Measurements from ENCODE around the gene ORAI3.

Gene ORAI3

GRCh38 chr16:30918614-30919013 is 30.3 kb upstream of the ORAI3 start:
- no peak for DNase-seq (ENCODE audit: extremely low read depth, low read depth)
- no peak overlapping the region for H3K4me3 ChIP-seq (replicated peaks; ENCODE audit: low read depth, low read length)
- no peak for TF ChIP-seq CTCF (IDR thresholded peaks at IDR 0.05; ENCODE audit: low read depth, low read length, missing control alignments)

- no peak for DNase-seq (ENCODE audit: extremely low read depth, low read depth)
- no peak overlapping the region for H3K4me3 ChIP-seq (replicated peaks; ENCODE audit: low read depth, low read length)
- no peak for TF ChIP-seq CTCF (IDR thresholded peaks at IDR 0.05; ENCODE audit: low read depth, low read length, missing control alignments)
These were observed 28.0 kb upstream of the ORAI3 start for GRCh38 chr16:30920891-30921290.

GRCh38 chr16:30921459-30921747 is 27.5 kb upstream of the ORAI3 start:
- TF ChIP-seq CTCF (IDR thresholded peaks at IDR 0.05; ENCODE audit: low read depth, low read length, missing control alignments): no peak
- H3K4me3 ChIP-seq (replicated peaks; ENCODE audit: low read depth, low read length): peak overlapping the region; percentile 76
- no peak for DNase-seq (ENCODE audit: extremely low read depth, low read depth)

- TF ChIP-seq CTCF (IDR thresholded peaks at IDR 0.05; ENCODE audit: low read depth, low read length, missing control alignments): peak; percentile 85
- H3K4me3 ChIP-seq (replicated peaks; ENCODE audit: low read depth, low read length): peak overlapping the region; percentile 76
- DNase-seq (ENCODE audit: extremely low read depth, low read depth): peak; percentile 73
These were observed 27.0 kb upstream of the ORAI3 start for GRCh38 chr16:30921748-30922419.

GRCh38 chr16:30922420-30922959 is 26.4 kb upstream of the ORAI3 start:
- TF ChIP-seq CTCF (IDR thresholded peaks at IDR 0.05; ENCODE audit: low read depth, low read length, missing control alignments): no peak
- H3K4me3 ChIP-seq (replicated peaks; ENCODE audit: low read depth, low read length): peak overlapping the region; percentile 76
- DNase-seq (ENCODE audit: extremely low read depth, low read depth): peak; percentile 99

GRCh38 chr16:30922960-30923535 is 25.8 kb upstream of the ORAI3 start:
- H3K4me3 ChIP-seq (replicated peaks; ENCODE audit: low read depth, low read length): peak overlapping the region; percentile 76
- DNase-seq (ENCODE audit: extremely low read depth, low read depth): peak; percentile 99
- no peak for TF ChIP-seq CTCF (IDR thresholded peaks at IDR 0.05; ENCODE audit: low read depth, low read length, missing control alignments)
